Osteoblast (primary cell): ENCODE measurements around the gene CDHR1. TPM values are rescaled to one million over a fixed set of nuclear protein-coding genes. Genes with fewer than 3 reads are reported as not detected.

Experiments
- DNase-seq: peaks from one replicate; pipeline ENCODE4 v3.0.0; 2011; ENCODE audit warnings: low spot score, mixed read lengths; ENCODE audit not compliant: insufficient read length; ENCODE audit errors: missing footprints
- H2AFZ ChIP-seq: 2 replicates; pipeline ENCODE4 v1.6.0; 2011; ENCODE audit warnings: mild to moderate bottlenecking, low read length
- H3K27ac ChIP-seq: 2 replicates; pipeline ENCODE4 v1.5.1; 2011; ENCODE audit warnings: mild to moderate bottlenecking, low read depth, low read length, moderate library complexity
- H3K27me3 ChIP-seq: 2 replicates; pipeline ENCODE4 v1.6.0; 2012; ENCODE audit warnings: mild to moderate bottlenecking, control low read depth, inconsistent platforms, low read length, moderate library complexity; ENCODE audit not compliant: insufficient read depth
- H3K36me3 ChIP-seq: 2 replicates; pipeline ENCODE4 v1.5.1; 2011; ENCODE audit warnings: mild to moderate bottlenecking, low read length, control low read depth, moderate library complexity; ENCODE audit not compliant: insufficient read depth
- H3K4me1 ChIP-seq: 2 replicates; pipeline ENCODE4 v1.5.1; 2011; ENCODE audit warnings: mild to moderate bottlenecking, low read length, control low read depth, moderate library complexity; ENCODE audit not compliant: insufficient read depth
- H3K4me2 ChIP-seq: 2 replicates; pipeline ENCODE4 v1.6.0; 2011; ENCODE audit warnings: mild to moderate bottlenecking, low read length; ENCODE audit not compliant: insufficient read depth
- H3K4me3 ChIP-seq: fragments of 200-600 bp; sonication (generic); 3 replicates; pipeline ENCODE4 v1.5.1; 2012; ENCODE audit warnings: mild to moderate bottlenecking, low read length, inconsistent platforms; ENCODE audit not compliant: insufficient read depth
- H3K79me2 ChIP-seq: 2 replicates; pipeline ENCODE4 v1.6.0; 2012; ENCODE audit warnings: mild to moderate bottlenecking, low read length, control low read depth, inconsistent platforms; ENCODE audit not compliant: insufficient read depth
- H3K9me3 ChIP-seq: 2 replicates; pipeline ENCODE4 v1.5.1; 2011; ENCODE audit warnings: low read depth, low read length, control low read depth
- H4K20me1 ChIP-seq: 2 replicates; pipeline ENCODE4 v1.6.0; 2012; ENCODE audit warnings: mild to moderate bottlenecking, low read length, control low read depth; ENCODE audit not compliant: insufficient read depth
- CTCF ChIP-seq: IDR thresholded peaks from 2 replicates; pipeline ENCODE4 v1.5.1; 2011; ENCODE audit warnings: mild to moderate bottlenecking, low read depth, low read length, moderate library complexity; ENCODE audit errors: extremely low read depth
- total RNA-seq: library from RNA; depleted of rRNA; stranded (reverse); fragments of >200 nt; gene quantifications from 2 replicates; pipeline ENCODE4 v1.2.3, GENCODE V29; 2012

CDHR1 gene
- total RNA-seq, 1 donor = under 0.01 TPM

GRCh38 chr10:84265418-84265817 lies 71.1 kb downstream of the CDHR1 start:
- no peak for TF ChIP-seq CTCF
- H3K4me2 ChIP-seq = no peak overlapping the region
- no peak for DNase-seq

GRCh38 chr10:84267503-84268126 lies 73.3 kb downstream of the CDHR1 start:
- H3K4me3 ChIP-seq = no peak overlapping the region
- H3K27ac ChIP-seq = no peak overlapping the region
- no peaks in the 10 kb centered on the region for H3K36me3 ChIP-seq
- H3K79me2 ChIP-seq = no peaks in the 10 kb centered on the region
- H3K4me1 ChIP-seq = peaks cover 14% of the 10 kb centered on the region
- H4K20me1 ChIP-seq = no peaks in the 10 kb centered on the region
- H3K27me3 ChIP-seq = no peaks in the 10 kb centered on the region
- H2AFZ ChIP-seq = peak overlapping the region; percentile 64
- no peak overlapping the region for H3K4me2 ChIP-seq
- no peak for DNase-seq
- peak; percentile 93 for TF ChIP-seq CTCF
- H3K9me3 ChIP-seq = no peaks in the 10 kb centered on the region

More at GRCh38 chr10:84265418-84265817, 71.1 kb downstream of the CDHR1 start:
- Histone ChIP-seq H3K79me2 (no peaks in the 10 kb centered on the region), H3K36me3 (no peaks in the 10 kb centered on the region), H3K4me3 (no peak overlapping the region), H4K20me1 (no peaks in the 10 kb centered on the region), H3K27ac (no peak overlapping the region), H3K9me3 (no peaks in the 10 kb centered on the region), H2AFZ (no peak overlapping the region), H3K4me1 (peaks cover 14% of the 10 kb centered on the region), H3K27me3 (no peaks in the 10 kb centered on the region)

- Histone ChIP-seq H4K20me1 (no peaks in the 10 kb centered on the region), H3K79me2 (no peaks in the 10 kb centered on the region), H3K27ac (no peak overlapping the region), H3K4me2 (no peak overlapping the region), H3K36me3 (no peaks in the 10 kb centered on the region), H3K9me3 (no peaks in the 10 kb centered on the region), H3K4me1 (peaks cover 14% of the 10 kb centered on the region), H2AFZ (no peak overlapping the region), H3K4me3 (no peak overlapping the region), H3K27me3 (no peaks in the 10 kb centered on the region)
- DNase-seq = no peak
- TF ChIP-seq CTCF = no peak
These were observed 74.8 kb downstream of the CDHR1 start for GRCh38 chr10:84269162-84269561.

Other genes starting within 250 kb of the CDHR1 start
- 177 and 189 TPM in 2 replicates for gene GHITM, start 55.0 kb upstream of the CDHR1 start, total RNA-seq
- not detected in 2 replicates for gene GPR15LG, start 20.7 kb upstream of the CDHR1 start, total RNA-seq
- gene LRIT2, start 31.0 kb downstream of the CDHR1 start, total RNA-seq = not detected in 2 replicates
- not detected in 2 replicates for gene LRIT1, start 47.0 kb downstream of the CDHR1 start, total RNA-seq
- gene RGR, start 50.5 kb downstream of the CDHR1 start, total RNA-seq = not detected in 2 replicates
- gene CCSER2, start 134.1 kb downstream of the CDHR1 start, total RNA-seq = 56.0 and 58.3 TPM in 2 replicates